WTC11 (cell line): ENCODE results near the gene CXCL12. TPM values are rescaled to one million over a fixed set of nuclear protein-coding genes. Genes with fewer than 3 reads are reported as not detected.

Source experiments
- ATAC-seq: fragments of 200-7000 bp; cut with Tn5 transposase; 2 replicates; pipeline ENCODE4 v1.10.0; 2021; ENCODE audit warnings: mild to moderate bottlenecking, moderate library complexity
- CTCF ChIA-PET: fragments of 300-600 bp; sonication (Branson Sonifier 250); formaldehyde crosslinking; loops from one replicate; lab custom pipeline; 2021; ENCODE audit warnings: antibody characterized with exemption; lab: Charles Lee
- POLR2A ChIA-PET: fragments of 350-600 bp; sonication (Branson Sonifier 250); formaldehyde crosslinking; loops from one replicate; lab custom pipeline; 2021; ENCODE audit warnings: antibody characterized with exemption; lab: Charles Lee
- DNase-seq: peaks from one replicate; pipeline ENCODE4 v3.0.0; 2021; ENCODE audit warnings: low spot score
- H3K27ac Mint-ChIP-seq: 2 replicates; pipeline ENCODE4 v1.8.0; 2021; ENCODE audit warnings: mixed read lengths
- H3K27me3 Mint-ChIP-seq: 2 replicates; pipeline ENCODE4 v1.8.0; 2021; ENCODE audit warnings: low read depth, mild to moderate bottlenecking, moderate library complexity, mixed read lengths
- H3K36me3 Mint-ChIP-seq: 2 replicates; pipeline ENCODE4 v1.8.0; 2021; ENCODE audit warnings: mixed read lengths
- H3K4me1 Mint-ChIP-seq: 2 replicates; pipeline ENCODE4 v1.8.0; 2022; ENCODE audit warnings: mixed read lengths
- H3K4me3 Mint-ChIP-seq: 2 replicates; pipeline ENCODE4 v1.8.0; 2021; ENCODE audit warnings: mild to moderate bottlenecking, moderate library complexity, mixed read lengths
- H3K9me3 Mint-ChIP-seq: 2 replicates; pipeline ENCODE4 v1.8.0; 2021; ENCODE audit warnings: mixed read lengths
- ARID4B ChIP-seq: sonication (generic); formaldehyde crosslinking; IDR thresholded peaks from 2 replicates; pipeline ENCODE4 v1.8.0; 2023; ENCODE audit warnings: missing genetic modification reagents, mild to moderate bottlenecking, borderline replicate concordance
- ATF3 ChIP-seq: sonication (generic); formaldehyde crosslinking; conservative IDR thresholded peaks from 2 replicates; pipeline ENCODE4 v1.8.1; 2022; ENCODE audit warnings: mild to moderate bottlenecking, missing genetic modification reagents
- CBFB ChIP-seq: sonication (generic); formaldehyde crosslinking; IDR thresholded peaks from 2 replicates; pipeline ENCODE4 v1.8.1; 2022; ENCODE audit warnings: mild to moderate bottlenecking, low read depth, missing genetic modification reagents
- E2F1 ChIP-seq: sonication (generic); formaldehyde crosslinking; IDR thresholded peaks from 2 replicates; pipeline ENCODE4 v1.8.0; 2022; ENCODE audit warnings: mild to moderate bottlenecking, missing genetic modification reagents
- FOXP4 ChIP-seq: sonication (generic); formaldehyde crosslinking; IDR thresholded peaks from 2 replicates; pipeline ENCODE4 v1.8.0; 2022; ENCODE audit warnings: mild to moderate bottlenecking, missing genetic modification reagents
- GRHL2 ChIP-seq: fragments of 250-450 bp; sonication (Bioruptor Pico); IDR thresholded peaks from 2 replicates; pipeline ENCODE4 v1.8.0; 2022; ENCODE audit warnings: mild to moderate bottlenecking, moderate library complexity; ENCODE audit not compliant: insufficient replicate concordance, severe bottlenecking
- HMGXB4 ChIP-seq: sonication (generic); formaldehyde crosslinking; IDR thresholded peaks from 2 replicates; pipeline ENCODE4 v1.8.1; 2023; ENCODE audit warnings: mild to moderate bottlenecking, moderate library complexity, missing genetic modification reagents
- MYBL2 ChIP-seq: sonication (generic); formaldehyde crosslinking; IDR thresholded peaks from 2 replicates; pipeline ENCODE4 v1.8.1; 2023; ENCODE audit warnings: mild to moderate bottlenecking, moderate library complexity, missing genetic modification reagents
- STAT6 ChIP-seq: sonication (generic); formaldehyde crosslinking; conservative IDR thresholded peaks from 2 replicates; pipeline ENCODE4 v1.8.1; 2023; ENCODE audit warnings: mild to moderate bottlenecking, low read depth, missing genetic modification reagents, moderate library complexity
- ZNF138 ChIP-seq: sonication (generic); formaldehyde crosslinking; conservative IDR thresholded peaks from 2 replicates; pipeline ENCODE4 v1.8.1; 2022; ENCODE audit warnings: mild to moderate bottlenecking, moderate library complexity, missing genetic modification reagents
- ZNF532 ChIP-seq: fragments of 250-450 bp; sonication (Bioruptor Pico); IDR thresholded peaks from 2 replicates; pipeline ENCODE4 v1.9.0; 2021; ENCODE audit warnings: mild to moderate bottlenecking, borderline replicate concordance
- ZSCAN18 ChIP-seq: fragments of 250-450 bp; sonication (Bioruptor Pico); IDR thresholded peaks from 2 replicates; pipeline ENCODE4 v2.1.2; 2022; ENCODE audit warnings: mild to moderate bottlenecking, moderate library complexity
- total RNA-seq: library from RNA; stranded (reverse); gene quantifications from 3 replicates; pipeline ENCODE4 v1.2.3, GENCODE V29; 2021

The CXCL12 gene
- total RNA-seq, 1 experiment from 2014 or later: 52.4 TPM

- TF ChIP-seq STAT6 (CRISPR knock-in tag): no peak
- no peak for TF ChIP-seq GRHL2
- TF ChIP-seq ATF3 (CRISPR knock-in tag): no peak
Measured at GRCh38 chr10:44370731-44371248, 14.1 kb downstream of the CXCL12 start (continued).

GRCh38 chr10:44369854-44370253, 15.0 kb downstream of the CXCL12 start:
- no peaks in the 10 kb centered on the region for H3K9me3 Mint-ChIP-seq
- CTCF ChIA-PET: interaction anchor here (0.8 to 2.6 kb wide), 8 partner anchors 12 to 495 kb away, joined by 3 to 40 read pairs (median 6); no protein-coding TSS in a partner anchor
- peaks cover 50% of the 10 kb centered on the region for H3K36me3 Mint-ChIP-seq
- H3K27me3 Mint-ChIP-seq: no peaks in the 10 kb centered on the region
- H3K4me1 Mint-ChIP-seq: peaks cover 67% of the 10 kb centered on the region
- POLR2A ChIA-PET: interaction anchor here (1.7 kb wide), 1 partner anchor 14 kb away, joined by 5 read pairs; no protein-coding TSS in a partner anchor
- H3K4me3 Mint-ChIP-seq: peak overlapping the region; percentile 49
- DNase-seq (no peak), ATAC-seq (no peak)
- peak overlapping the region; percentile 98 for H3K27ac Mint-ChIP-seq
- TF ChIP-seq ZNF138 (CRISPR knock-in tag) (no peak), FOXP4 (CRISPR knock-in tag) (no peak), ZSCAN18 (CRISPR knock-in tag) (no peak), E2F1 (CRISPR knock-in tag) (no peak), ARID4B (CRISPR knock-in tag) (no peak), CBFB (no peak), ZNF532 (no peak), HMGXB4 (CRISPR knock-in tag) (no peak), MYBL2 (CRISPR knock-in tag) (no peak)
